Body of pancreas (tissue), 4 donors: ENCODE data around the gene ZNF688.

Source experiments
- POLR2A ChIP-seq, 3 donors: fragments of 450-650 bp; IDR thresholded peaks; one replicate each; pipeline ENCODE4 v1.6.1; 2016; ENCODE audit warnings: antibody characterized with exemption in 3 of 3, mild to moderate bottlenecking in 2 of 3
- TF ChIP-seq, protein P1 (sequence below), 7 experiments: fragments of 450-650 bp in 4 of 7; fragments of 200-600 bp in 3 of 7; sonication (generic) in 3 of 7; IDR thresholded peaks; one replicate each; pipeline ENCODE4 v1.5.1; 2016 to 2019; ENCODE audit warnings: antibody characterized with exemption in 7 of 7

DNA sequence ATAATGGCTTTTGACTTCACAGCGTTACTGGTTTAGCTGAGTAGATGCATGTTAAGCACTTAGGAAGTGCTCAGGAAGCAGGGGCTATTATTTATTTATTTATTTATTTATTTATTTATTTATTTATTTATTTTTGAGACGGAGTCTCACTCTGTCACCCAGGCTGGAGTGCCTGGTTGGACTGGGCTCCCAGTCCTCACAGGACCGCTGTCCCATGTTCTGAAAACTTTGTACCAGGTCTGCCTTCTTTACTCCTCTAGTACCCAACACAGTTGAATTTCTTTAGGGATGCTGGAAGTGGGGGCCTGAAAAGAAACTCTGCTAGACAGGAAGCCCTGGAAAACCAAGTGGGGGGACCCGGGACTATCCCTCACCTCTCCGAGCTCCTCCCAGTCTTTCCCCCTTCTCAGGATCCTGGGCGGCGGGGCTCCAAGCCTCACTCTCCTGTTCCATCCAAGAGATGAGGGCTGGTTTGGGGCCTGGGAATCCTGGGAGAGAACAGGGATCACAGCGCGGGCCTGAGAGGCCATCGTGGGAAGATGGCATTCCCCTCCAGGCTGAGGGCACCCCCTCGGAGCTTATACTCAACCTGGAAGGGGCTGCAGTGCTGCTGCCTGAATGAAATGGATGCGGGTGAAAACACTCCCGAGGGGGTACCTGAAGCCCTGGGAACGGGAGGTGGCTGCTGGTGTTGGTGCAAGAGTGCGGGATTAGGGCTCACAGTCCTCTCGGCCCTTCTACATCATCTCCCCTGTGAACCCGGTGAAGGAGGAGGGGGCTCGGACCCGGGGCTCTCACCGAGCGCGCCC is 674 bp downstream of the ZNF688 start:
- TF ChIP-seq, protein P1, sequence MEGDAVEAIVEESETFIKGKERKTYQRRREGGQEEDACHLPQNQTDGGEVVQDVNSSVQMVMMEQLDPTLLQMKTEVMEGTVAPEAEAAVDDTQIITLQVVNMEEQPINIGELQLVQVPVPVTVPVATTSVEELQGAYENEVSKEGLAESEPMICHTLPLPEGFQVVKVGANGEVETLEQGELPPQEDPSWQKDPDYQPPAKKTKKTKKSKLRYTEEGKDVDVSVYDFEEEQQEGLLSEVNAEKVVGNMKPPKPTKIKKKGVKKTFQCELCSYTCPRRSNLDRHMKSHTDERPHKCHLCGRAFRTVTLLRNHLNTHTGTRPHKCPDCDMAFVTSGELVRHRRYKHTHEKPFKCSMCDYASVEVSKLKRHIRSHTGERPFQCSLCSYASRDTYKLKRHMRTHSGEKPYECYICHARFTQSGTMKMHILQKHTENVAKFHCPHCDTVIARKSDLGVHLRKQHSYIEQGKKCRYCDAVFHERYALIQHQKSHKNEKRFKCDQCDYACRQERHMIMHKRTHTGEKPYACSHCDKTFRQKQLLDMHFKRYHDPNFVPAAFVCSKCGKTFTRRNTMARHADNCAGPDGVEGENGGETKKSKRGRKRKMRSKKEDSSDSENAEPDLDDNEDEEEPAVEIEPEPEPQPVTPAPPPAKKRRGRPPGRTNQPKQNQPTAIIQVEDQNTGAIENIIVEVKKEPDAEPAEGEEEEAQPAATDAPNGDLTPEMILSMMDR (IDR thresholded peaks at IDR 0.05) = no peak
- TF ChIP-seq POLR2A (IDR thresholded peaks at IDR 0.05) = no peak
